MM.1S (cell line): ENCODE measurements around the gene CASZ1.

Experiments used
- DNase-seq: peaks from one replicate; pipeline ENCODE4 v3.0.0-alpha.2; 2015
- H2AFZ ChIP-seq: fragments of 300-600 bp; sonication (generic); 2 replicates; pipeline ENCODE4 v1.6.0; 2016; ENCODE audit warnings: antibody characterized with exemption, low read length
- H3F3A ChIP-seq: fragments of 300-600 bp; sonication (generic); 2 replicates; pipeline ENCODE4 v1.6.1; 2016; ENCODE audit warnings: mild to moderate bottlenecking, antibody characterized with exemption, low read length, moderate library complexity, mixed read lengths; ENCODE audit not compliant: insufficient read depth
- H3K27ac ChIP-seq: fragments of 300-600 bp; sonication (generic); 2 replicates; pipeline ENCODE4 v1.5.1; 2016; ENCODE audit warnings: mild to moderate bottlenecking, low read length
- H3K27me3 ChIP-seq: fragments of 300-600 bp; sonication (generic); replicated peaks from 2 replicates; pipeline ENCODE4 v1.6.0; 2016; ENCODE audit warnings: low read length; ENCODE audit not compliant: insufficient read depth
- H3K36me3 ChIP-seq: fragments of 300-600 bp; sonication (generic); replicated peaks from 2 replicates; pipeline ENCODE4 v1.6.1; 2016; ENCODE audit warnings: mild to moderate bottlenecking, low read length, mixed read lengths; ENCODE audit not compliant: insufficient read depth
- H3K4me1 ChIP-seq: fragments of 300-600 bp; sonication (generic); 2 replicates; pipeline ENCODE4 v1.6.1; 2016; ENCODE audit warnings: low read length, mixed read lengths
- H3K4me2 ChIP-seq: fragments of 300-600 bp; sonication (generic); 2 replicates; pipeline ENCODE4 v1.6.0; 2016; ENCODE audit warnings: low read depth, low read length
- H3K4me3 ChIP-seq: fragments of 300-600 bp; sonication (generic); 2 replicates; pipeline ENCODE4 v1.5.1; 2016; ENCODE audit warnings: low read length, mixed read lengths
- H3K79me2 ChIP-seq: fragments of 300-600 bp; sonication (generic); 2 replicates; pipeline ENCODE4 v1.6.1; 2016; ENCODE audit warnings: mixed run types, low read length, mixed read lengths
- H3K9ac ChIP-seq: fragments of 300-600 bp; sonication (generic); 2 replicates; pipeline ENCODE4 v1.6.1; 2016; ENCODE audit warnings: low read length, mixed read lengths
- H3K9me2 ChIP-seq: fragments of 300-600 bp; sonication (generic); replicated peaks from 2 replicates; pipeline ENCODE4 v1.6.1; 2016; ENCODE audit warnings: mild to moderate bottlenecking, low read length, mixed read lengths; ENCODE audit not compliant: insufficient read depth
- H3K9me3 ChIP-seq: fragments of 300-600 bp; sonication (generic); replicated peaks from 2 replicates; pipeline ENCODE4 v1.6.1; 2016; ENCODE audit warnings: mild to moderate bottlenecking, low read length, mixed read lengths; ENCODE audit not compliant: insufficient read depth
- H4K20me1 ChIP-seq: fragments of 300-600 bp; sonication (generic); 2 replicates; pipeline ENCODE4 v1.6.1; 2016; ENCODE audit warnings: mild to moderate bottlenecking, low read length, moderate library complexity, mixed read lengths; ENCODE audit not compliant: insufficient read depth
- CTCF ChIP-seq: fragments of 300-600 bp; sonication (generic); IDR thresholded peaks from 2 replicates; pipeline ENCODE4 v1.5.1; 2016; ENCODE audit warnings: antibody characterized with exemption, low read length, mixed read lengths
- EZH2 ChIP-seq: fragments of 300-600 bp; sonication (generic); optimal IDR thresholded peaks from 2 replicates; pipeline ENCODE3; 2017; ENCODE audit warnings: low read depth, mild to moderate bottlenecking, antibody characterized with exemption, low read length, mixed read lengths
- EZH2phosphoT487 ChIP-seq: fragments of 300-600 bp; sonication (generic); IDR thresholded peaks from 2 replicates; pipeline ENCODE4 v1.6.1; 2018; ENCODE audit warnings: antibody characterized with exemption, low read length

The CASZ1 gene

GRCh38 chr1:10686404-10687040 is 109.9 kb downstream of the CASZ1 start:
- peaks cover 100% of the 10 kb centered on the region for H3K27me3 ChIP-seq
- no peak overlapping the region for H2AFZ ChIP-seq
- H3K79me2 ChIP-seq: no peaks in the 10 kb centered on the region
- no peak overlapping the region for H3K4me3 ChIP-seq
- no peaks in the 10 kb centered on the region for H3F3A ChIP-seq
- no peak overlapping the region for H3K9ac ChIP-seq
- no peaks in the 10 kb centered on the region for H3K9me3 ChIP-seq
- no peaks in the 10 kb centered on the region for H3K36me3 ChIP-seq
- no peaks in the 10 kb centered on the region for H4K20me1 ChIP-seq
- H3K4me2 ChIP-seq: no peak overlapping the region
- H3K9me2 ChIP-seq: no peaks in the 10 kb centered on the region
- H3K27ac ChIP-seq: no peak overlapping the region
- DNase-seq: no peak
- H3K4me1 ChIP-seq: no peaks in the 10 kb centered on the region
- TF ChIP-seq EZH2phosphoT487: no peak; the same call in 1 of the 2 replicates
- 0 out of 2 replicates have a peak, but pooled peaks have one; percentile 4 for TF ChIP-seq CTCF

GRCh38 chr1:10685808-10686403 is 110.5 kb downstream of the CASZ1 start:
- no peak for DNase-seq
- no peaks in the 10 kb centered on the region for H3F3A ChIP-seq
- no peaks in the 10 kb centered on the region for H3K79me2 ChIP-seq
- no peaks in the 10 kb centered on the region for H4K20me1 ChIP-seq
- no peak overlapping the region for H3K4me3 ChIP-seq
- no peaks in the 10 kb centered on the region for H3K4me1 ChIP-seq
- H3K9me2 ChIP-seq: no peaks in the 10 kb centered on the region
- peaks cover 100% of the 10 kb centered on the region for H3K27me3 ChIP-seq
- TF ChIP-seq CTCF (no peak), EZH2phosphoT487 (no peak), EZH2 (no peak)
- H2AFZ ChIP-seq: no peak overlapping the region
- no peaks in the 10 kb centered on the region for H3K36me3 ChIP-seq
- no peak overlapping the region for H3K27ac ChIP-seq
- H3K9ac ChIP-seq: no peak overlapping the region
- H3K9me3 ChIP-seq: no peaks in the 10 kb centered on the region
- H3K4me2 ChIP-seq: no peak overlapping the region

GRCh38 chr1:10685196-10685807 is 111.1 kb downstream of the CASZ1 start:
- H3K4me1 ChIP-seq: no peaks in the 10 kb centered on the region
- H3K4me3 ChIP-seq: no peak overlapping the region
- no peak overlapping the region for H3K9ac ChIP-seq
- TF ChIP-seq CTCF: no peak
- TF ChIP-seq EZH2: peak; percentile 2
- no peaks in the 10 kb centered on the region for H3K36me3 ChIP-seq
- H3K27me3 ChIP-seq: peaks cover 100% of the 10 kb centered on the region
- H3K9me3 ChIP-seq: no peaks in the 10 kb centered on the region
- no peaks in the 10 kb centered on the region for H3K9me2 ChIP-seq
- DNase-seq: no peak
- no peaks in the 10 kb centered on the region for H3F3A ChIP-seq
- H3K4me2 ChIP-seq: no peak overlapping the region
- H3K27ac ChIP-seq: no peak overlapping the region
- no peak overlapping the region for H2AFZ ChIP-seq
- no peaks in the 10 kb centered on the region for H4K20me1 ChIP-seq
- H3K79me2 ChIP-seq: no peaks in the 10 kb centered on the region
